ENCODE measurements around the gene MB.

- no peak for TF ChIP-seq CSRNP3 (CRISPR knock-in tag; IDR thresholded peaks at IDR 0.05)
- TF ChIP-seq TSHZ2 (CRISPR knock-in tag; IDR thresholded peaks at IDR 0.05), result peak; percentile 26; the same call in 1 of the 2 replicates
- no peak for TF ChIP-seq ZFP30 (CRISPR knock-in tag; IDR thresholded peaks at IDR 0.05)
- no peak for TF ChIP-seq ZNF565 (CRISPR knock-in tag; conservative IDR thresholded peaks at IDR 0.05; ENCODE audit: low read depth)
- TF ChIP-seq ZFP3 (CRISPR knock-in tag; IDR thresholded peaks at IDR 0.05), result no peak
- no peak for TF ChIP-seq ARNTL (CRISPR knock-in tag; IDR thresholded peaks at IDR 0.05; ENCODE audit: borderline replicate concordance, low read depth)
- TF ChIP-seq ZNF70 (CRISPR knock-in tag; IDR thresholded peaks at IDR 0.05), result no peak
- TF ChIP-seq CREB5 (CRISPR knock-in tag; IDR thresholded peaks at IDR 0.05; ENCODE audit: low read depth), result peak; percentile 39; the same call in 1 of the 2 replicates
- no peak for TF ChIP-seq RARB (CRISPR knock-in tag; IDR thresholded peaks at IDR 0.05)
- no peak for TF ChIP-seq ZC3H10 (CRISPR knock-in tag; IDR thresholded peaks at IDR 0.05)
- no peak for TF ChIP-seq SNAI2 (CRISPR knock-in tag; IDR thresholded peaks at IDR 0.05)
- no peak for TF ChIP-seq PATZ1 (CRISPR knock-in tag; IDR thresholded peaks at IDR 0.05; ENCODE audit: borderline replicate concordance)
- no peak for TF ChIP-seq ZNF8 (CRISPR knock-in tag; IDR thresholded peaks at IDR 0.05)
- TF ChIP-seq POU6F1 (CRISPR knock-in tag; IDR thresholded peaks at IDR 0.05; ENCODE audit: borderline replicate concordance, low read depth), result no peak
These were observed 12.3 kb downstream of the MB start for GRCh38 chr22:35604621-35605368.

All from SK-N-SH treated with all-trans-retinoic acid at 6 μM for 48 hours (cell line).